Upper lobe of left lung (tissue), 6 donors: Measurements from ENCODE around the gene TFPI. TPM values are rescaled to one million over a fixed set of nuclear protein-coding genes. Genes with fewer than 3 reads are reported as not detected.
"Not testable (repeated sequence)": the region's sequence is repeated elsewhere in the genome, so short reads cannot be mapped to it uniquely, and the experiment has no call there.

Experiments used
- ATAC-seq, 2 donors: fragments of 200-7000 bp; cut with Tn5 transposase; one replicate each; pipeline ENCODE4 v1.9.1; 2022; ENCODE audit warnings: mild to moderate bottlenecking in 2 of 2, moderate library complexity in 2 of 2; ENCODE audit not compliant: low FRiP score in 2 of 2
- DNase-seq, 2 donors: peaks; one replicate each; pipeline ENCODE4 v3.0.0-alpha.2; 2019 to 2020
- H3K27ac ChIP-seq, 4 donors: fragments of 200-600 bp; sonication (generic); one replicate each; pipeline ENCODE4 v1.5.1; 2016 to 2019
- H3K27me3 ChIP-seq, 4 donors: fragments of 200-600 bp; sonication (generic); one replicate each; pipeline ENCODE4 v1.5.1; 2017 to 2019
- H3K36me3 ChIP-seq, 4 donors: fragments of 200-600 bp; sonication (generic); one replicate each; pipeline ENCODE4 v1.5.1; 2016 to 2019
- H3K4me1 ChIP-seq, 4 donors: fragments of 200-600 bp; sonication (generic); one replicate each; pipeline ENCODE4 v1.5.1; 2018 to 2019
- H3K4me3 ChIP-seq, 4 donors: fragments of 200-600 bp; sonication (generic); one replicate each; pipeline ENCODE4 v1.5.1; 2017 to 2019; ENCODE audit warnings: mild to moderate bottlenecking in 2 of 4, moderate library complexity in 1 of 4
- H3K9me3 ChIP-seq, 4 donors: fragments of 200-600 bp; sonication (generic); one replicate each; pipeline ENCODE4 v1.5.1; 2018 to 2019
- EP300 ChIP-seq, 4 donors: sonication (generic); formaldehyde crosslinking; IDR thresholded peaks; one replicate each; pipeline ENCODE4 v1.5.1; 2017; ENCODE audit warnings: antibody characterized with exemption in 4 of 4, control low read depth in 2 of 4
- POLR2A ChIP-seq, 4 donors: fragments of 450-650 bp; IDR thresholded peaks; one replicate each; pipeline ENCODE4 v1.5.1; 2016 to 2017; ENCODE audit warnings: antibody characterized with exemption in 4 of 4, mild to moderate bottlenecking in 2 of 4
- POLR2AphosphoS5 ChIP-seq, 2 donors: sonication (generic); formaldehyde crosslinking; IDR thresholded peaks; one replicate each; pipeline ENCODE4 v1.5.1; 2017; ENCODE audit warnings: antibody characterized with exemption in 2 of 2
- WGBS, 2 donors: methylation state at CpG; one replicate each; pipeline ENCODE4 v1.1.5; 2017 to 2018; 5-methylcytosine and 5-hydroxymethylcytosine counted together
- total RNA-seq, 6 donors: library from RNA; depleted of rRNA in 4 of 6; stranded (reverse); fragments of >200 nt in 4 of 6; gene quantifications; one replicate each; pipeline versions ENCODE4 v1.1.0 to v1.2.1, GENCODE V29; 2016 to 2021
- TF ChIP-seq, protein P1 (sequence below), 6 experiments: fragments of 450-650 bp in 4 of 6; fragments of 200-600 bp in 2 of 6; sonication (generic) in 2 of 6; IDR thresholded peaks; one replicate each; pipeline ENCODE4 v1.5.1; 2016 to 2019; ENCODE audit warnings: antibody characterized with exemption in 6 of 6
- donor health status: DM: no; HTN: no; CAD: no; lungs with moderate emphysema.
- donor health status: DM: no; HTN: yes; CAD: no; lungs with severe emphysema.

Gene TFPI
- total RNA-seq, 6 donors from 2014 or later: 92.3 to 293 (median 243) TPM

DNA sequence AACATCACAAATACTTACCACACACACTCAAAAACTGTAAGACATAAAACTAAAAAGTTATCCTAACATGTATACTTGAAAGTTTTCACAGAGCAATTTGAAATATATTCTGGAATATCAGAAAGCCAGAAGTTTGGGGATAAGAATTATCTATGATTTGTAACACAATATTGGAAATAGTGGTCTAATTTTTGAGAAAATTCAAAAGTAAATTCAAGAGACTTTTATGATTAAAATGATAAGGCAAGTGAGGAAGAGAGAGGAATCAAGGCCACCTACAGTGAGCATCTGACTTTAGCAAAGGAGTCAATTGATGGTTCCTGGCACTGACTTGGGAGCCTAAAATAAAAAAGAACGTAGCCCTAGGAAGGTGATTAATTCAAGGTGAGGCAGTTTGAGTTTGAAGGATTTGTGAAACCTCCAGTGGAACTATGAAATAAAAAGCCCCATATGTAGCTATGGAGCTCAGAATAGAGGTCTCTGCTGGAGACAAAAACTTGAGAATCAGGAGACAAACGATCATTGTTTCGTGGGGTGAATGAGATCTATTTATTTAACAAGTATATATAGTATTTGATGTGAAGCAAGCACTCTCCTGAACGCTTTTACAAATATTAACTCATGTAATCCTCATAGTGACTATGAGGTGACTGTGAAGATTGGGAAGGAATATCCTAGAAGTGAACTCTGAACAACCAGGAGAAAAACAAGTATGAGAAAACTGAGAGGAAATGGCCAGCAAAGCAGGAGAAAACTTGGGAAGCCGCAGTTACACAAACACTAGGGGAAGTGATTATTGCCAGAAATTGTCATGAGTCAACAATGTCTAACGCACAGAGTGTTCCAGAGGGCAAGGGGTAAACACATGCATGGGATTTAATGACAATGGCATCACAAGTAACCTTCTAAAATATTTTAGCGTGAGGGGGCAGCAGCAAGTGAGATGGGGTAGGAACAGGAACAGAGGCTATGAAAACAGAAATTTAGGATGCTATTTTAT lies 12.8 kb downstream of the TFPI start:
- 25 to 29% methylated on average over 7 of the region's 7 CpGs for WGBS, 2 donors
- DNase-seq (peak in 1 of 2 donors; percentile 32), ATAC-seq (peak; percentile 49 to 87)
- Histone ChIP-seq H3K27ac (peak overlapping the region; percentile 55 to 86 (median 82)), H3K27me3 (no peaks in the 10 kb centered on the region), H3K9me3 (peaks cover 0 to 5% (median 0%) of the 10 kb centered on the region in 4 donors), H3K36me3 (peaks cover 0 to 31% (median 0%) of the 10 kb centered on the region in 4 donors), H3K4me1 (peaks cover 37 to 50% (median 43%) of the 10 kb centered on the region in 4 donors), H3K4me3 (no peak overlapping the region)
- TF ChIP-seq POLR2AphosphoS5 (IDR thresholded peaks at IDR 0.05): peak; percentile 70 to 83
- peak in 2 of 4 donors; percentile 34 to 97 for TF ChIP-seq EP300 (IDR thresholded peaks at IDR 0.05)
- TF ChIP-seq POLR2A (IDR thresholded peaks at IDR 0.05): peak in 1 of 4 donors; percentile 36
- TF ChIP-seq, protein P1, sequence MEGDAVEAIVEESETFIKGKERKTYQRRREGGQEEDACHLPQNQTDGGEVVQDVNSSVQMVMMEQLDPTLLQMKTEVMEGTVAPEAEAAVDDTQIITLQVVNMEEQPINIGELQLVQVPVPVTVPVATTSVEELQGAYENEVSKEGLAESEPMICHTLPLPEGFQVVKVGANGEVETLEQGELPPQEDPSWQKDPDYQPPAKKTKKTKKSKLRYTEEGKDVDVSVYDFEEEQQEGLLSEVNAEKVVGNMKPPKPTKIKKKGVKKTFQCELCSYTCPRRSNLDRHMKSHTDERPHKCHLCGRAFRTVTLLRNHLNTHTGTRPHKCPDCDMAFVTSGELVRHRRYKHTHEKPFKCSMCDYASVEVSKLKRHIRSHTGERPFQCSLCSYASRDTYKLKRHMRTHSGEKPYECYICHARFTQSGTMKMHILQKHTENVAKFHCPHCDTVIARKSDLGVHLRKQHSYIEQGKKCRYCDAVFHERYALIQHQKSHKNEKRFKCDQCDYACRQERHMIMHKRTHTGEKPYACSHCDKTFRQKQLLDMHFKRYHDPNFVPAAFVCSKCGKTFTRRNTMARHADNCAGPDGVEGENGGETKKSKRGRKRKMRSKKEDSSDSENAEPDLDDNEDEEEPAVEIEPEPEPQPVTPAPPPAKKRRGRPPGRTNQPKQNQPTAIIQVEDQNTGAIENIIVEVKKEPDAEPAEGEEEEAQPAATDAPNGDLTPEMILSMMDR (IDR thresholded peaks at IDR 0.05): no peak

DNA sequence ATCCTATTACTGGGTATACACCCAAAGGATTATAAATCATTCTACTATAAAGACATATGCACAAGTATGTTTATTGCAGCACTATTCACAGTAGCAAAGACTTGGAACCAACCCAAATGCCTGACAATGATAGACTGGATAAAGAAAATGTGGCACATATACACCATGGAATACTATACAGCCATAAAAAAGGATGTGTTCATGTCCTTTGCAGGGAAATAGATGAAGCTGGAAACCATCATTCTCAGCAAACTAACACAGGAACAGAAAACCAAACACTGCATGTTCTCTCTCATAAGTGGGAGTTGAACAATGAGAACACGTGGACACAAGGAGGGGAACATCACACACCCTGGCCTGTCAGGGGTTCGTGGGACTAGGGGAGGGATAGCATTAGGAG lies 16.0 kb downstream of the TFPI start:
- not testable (repeated sequence) for H3K27me3 ChIP-seq, H3K27ac ChIP-seq, ATAC-seq, DNase-seq, H3K9me3 ChIP-seq, H3K4me3 ChIP-seq
- peaks cover 20 to 28% (median 22%) of the 10 kb centered on the region in 4 donors for H3K4me1 ChIP-seq
- peaks cover 0 to 23% (median 0%) of the 10 kb centered on the region in 4 donors for H3K36me3 ChIP-seq
- WGBS, 2 donors: 88 to 91% methylated on average over 2 of the region's 2 CpGs

DNA sequence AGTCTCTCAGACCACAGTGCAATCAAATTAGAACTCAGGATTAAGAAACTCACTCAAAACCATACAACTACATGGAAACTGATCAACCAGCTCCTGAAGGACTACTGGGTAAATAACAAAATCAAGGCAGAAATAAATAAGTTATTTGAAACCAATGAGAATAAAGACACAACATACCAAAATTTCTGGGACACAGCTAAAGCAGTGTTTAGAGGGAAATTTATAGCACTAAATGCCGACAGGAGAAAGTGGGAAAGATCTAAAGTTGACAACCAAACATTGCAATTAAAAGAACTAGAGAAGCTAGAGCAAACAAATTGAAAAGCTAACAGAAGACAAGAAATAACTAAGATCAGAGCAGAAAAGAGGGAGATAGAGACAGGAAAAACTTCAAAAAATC lies 18.9 kb downstream of the TFPI start:
- H3K27me3 ChIP-seq, ATAC-seq, H3K27ac ChIP-seq, H3K9me3 ChIP-seq, H3K4me1 ChIP-seq, H3K4me3 ChIP-seq, DNase-seq: not testable (repeated sequence)
- 94 to 96% methylated on average over 1 of the region's 1 CpG for WGBS, 2 donors
- H3K36me3 ChIP-seq: peaks cover 0 to 27% (median 4%) of the 10 kb centered on the region in 4 donors

DNA sequence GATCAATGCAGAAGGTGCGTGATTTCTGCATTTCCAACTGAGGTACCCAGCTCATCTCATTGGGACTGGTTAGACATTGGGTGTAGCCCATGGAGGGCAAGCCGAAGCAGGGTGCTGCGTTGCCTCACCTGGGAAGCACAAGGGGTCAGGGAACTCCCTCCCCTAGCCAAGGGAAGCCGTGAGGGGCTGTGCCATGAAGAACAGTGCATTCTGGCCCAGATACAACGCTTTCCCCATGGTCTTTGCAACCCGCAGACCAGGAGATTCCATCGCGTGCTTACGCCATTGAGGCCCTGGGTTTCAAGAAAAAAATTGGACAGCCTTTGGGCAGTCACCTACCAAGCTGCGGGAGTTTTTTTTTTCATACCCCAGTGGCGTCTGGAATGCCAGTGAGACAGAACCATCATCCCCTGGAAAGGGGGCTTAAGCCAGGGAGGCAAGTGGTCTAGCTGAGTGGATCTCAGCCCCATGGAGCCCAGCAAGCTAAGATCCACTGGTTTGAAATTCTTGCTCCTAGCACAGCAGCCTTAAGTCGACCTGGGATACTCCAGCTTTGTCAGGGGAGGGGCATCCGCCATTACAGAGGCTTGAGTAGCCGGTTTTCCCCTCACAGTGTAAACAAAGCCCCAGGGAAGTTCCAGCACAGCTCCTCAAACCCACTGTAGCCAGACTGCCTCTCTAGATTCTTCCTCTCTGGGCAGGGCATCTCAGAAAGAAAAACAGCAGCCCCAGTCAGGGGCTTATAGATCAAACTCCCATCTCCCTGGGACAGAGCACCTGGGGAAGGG lies 21.7 kb downstream of the TFPI start:
- Histone ChIP-seq H3K36me3 (peaks cover 0 to 8% (median 4%) of the 10 kb centered on the region in 4 donors), H3K27me3 (no peaks in the 10 kb centered on the region), H3K27ac (peak overlapping the region in 1 of 4 donors; percentile 23), H3K9me3 (no peaks in the 10 kb centered on the region), H3K4me1 (peaks cover 0 to 4% (median 2%) of the 10 kb centered on the region in 4 donors), H3K4me3 (no peak overlapping the region)
- 88 to 90% methylated on average over 14 of the region's 14 CpGs for WGBS, 2 donors
- DNase-seq (no peak), ATAC-seq (no peak)
- TF ChIP-seq, protein P1 (IDR thresholded peaks at IDR 0.05): no peak

DNA sequence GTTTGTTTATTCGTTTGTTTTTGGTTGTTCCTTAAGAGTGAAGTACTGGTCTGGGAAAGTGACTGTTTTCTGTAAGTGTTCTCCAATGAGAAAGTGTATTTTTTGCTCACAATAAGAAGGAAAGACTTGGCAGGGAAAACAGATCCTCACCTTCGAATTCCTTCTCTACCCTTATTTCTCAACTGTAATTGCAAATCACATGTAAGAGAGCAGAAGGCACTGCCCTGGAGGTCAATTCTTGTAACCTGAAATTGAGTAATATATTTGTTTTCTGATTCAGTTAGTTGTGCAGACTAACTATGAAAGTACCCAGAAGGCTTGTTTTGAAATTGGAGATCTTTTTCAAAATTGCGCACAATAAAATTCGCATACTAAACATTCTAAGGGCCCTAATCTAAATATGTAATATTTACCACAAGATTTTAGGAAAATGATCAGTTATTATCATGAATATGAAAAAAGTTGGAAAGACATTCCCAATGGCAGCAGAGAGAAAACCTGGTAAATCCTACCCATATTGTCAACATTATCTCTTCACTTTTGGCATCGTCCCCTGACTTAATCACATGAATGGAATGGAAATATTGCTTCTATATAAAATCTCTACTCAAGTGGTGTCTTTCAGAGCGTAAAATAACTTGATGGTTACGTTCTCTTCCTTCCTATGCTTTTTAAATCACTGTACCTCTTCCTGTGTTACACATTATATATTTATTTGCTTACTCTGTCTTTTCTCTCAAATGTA lies 24.1 kb downstream of the TFPI start:
- Histone ChIP-seq H3K27ac (no peak overlapping the region), H3K27me3 (no peaks in the 10 kb centered on the region), H3K36me3 (peaks cover 0 to 18% (median 4%) of the 10 kb centered on the region in 4 donors), H3K4me3 (no peak overlapping the region), H3K9me3 (no peaks in the 10 kb centered on the region), H3K4me1 (peaks cover 0 to 10% (median 6%) of the 10 kb centered on the region in 4 donors)
- DNase-seq: no peak
- 83 to 86% methylated on average over 7 of the region's 7 CpGs for WGBS, 2 donors
- TF ChIP-seq, protein P1 (IDR thresholded peaks at IDR 0.05): no peak
- no peak for ATAC-seq
